Cortex of kidney (tissue), 1 donor: ENCODE data around the gene UNG.
A peak's percentile ranks its signal among the peaks of the same experiment; 100 is the strongest.
"Not testable (repeated sequence)": the region's sequence is repeated elsewhere in the genome, so short reads cannot be mapped to it uniquely, and the experiment has no call there.

Experiments used
- DNase-seq: peaks from one replicate; lab custom pipeline; 2025; lab: John Stamatoyannopoulos, UW

UNG gene

GRCh38 chr12:109121346-109121880 is 24.0 kb downstream of the UNG start:
- no peak for DNase-seq

DNA sequence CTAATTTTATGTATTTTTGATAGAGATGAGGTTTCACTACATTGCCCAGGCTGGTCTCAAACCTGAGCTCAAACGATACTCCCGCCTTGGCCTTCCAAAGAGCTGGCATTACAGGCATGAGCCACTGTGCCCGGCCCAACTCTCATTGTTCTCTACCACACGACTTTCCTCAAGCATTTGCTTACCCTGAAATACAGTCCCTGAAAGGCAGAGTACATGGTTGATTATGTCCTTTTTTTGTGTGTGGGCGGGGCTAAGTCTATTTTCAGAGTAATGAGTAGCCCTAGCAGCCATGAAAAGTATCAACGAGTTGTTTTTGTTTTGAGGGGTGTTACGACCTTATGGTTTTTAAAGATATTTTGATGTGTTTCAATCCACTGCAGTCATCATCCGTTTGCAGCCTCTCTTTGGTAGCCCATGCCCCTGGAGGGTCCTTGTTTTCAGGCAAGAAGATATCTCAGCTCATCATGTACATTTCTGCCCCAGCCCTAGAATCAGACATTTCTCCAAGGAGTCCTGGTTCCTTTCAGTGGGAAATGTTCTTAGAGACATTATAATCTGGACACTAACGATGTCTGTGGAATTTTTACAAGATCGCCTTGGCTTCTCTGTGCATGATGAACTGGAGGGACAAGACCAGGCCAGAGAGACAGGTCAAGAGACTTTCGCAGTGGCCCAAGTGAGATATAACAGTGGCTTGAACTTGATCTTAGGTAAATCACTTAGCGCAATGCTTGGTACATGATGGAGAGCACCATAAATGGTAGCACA is 27.7 kb downstream of the UNG start:
- DNase-seq = no peak

DNA sequence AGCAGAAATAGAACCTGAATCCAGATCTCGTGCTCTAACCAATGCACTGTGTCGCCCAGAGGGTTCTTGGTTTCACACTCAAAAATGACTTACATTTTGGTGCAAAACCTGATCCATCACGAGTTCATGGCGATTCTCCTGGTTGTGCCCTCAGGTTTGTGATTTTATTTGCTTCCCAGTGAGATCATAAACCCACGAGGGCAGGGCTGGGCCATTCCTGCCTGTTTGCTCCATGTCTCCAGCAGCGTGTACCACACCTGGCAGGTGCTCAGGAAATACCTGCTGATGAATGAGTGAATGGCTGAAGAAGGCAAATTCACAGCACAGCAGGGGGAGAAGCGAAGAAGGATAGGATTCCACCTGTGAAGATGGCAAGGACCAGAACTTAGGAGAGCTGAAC is 28.4 kb downstream of the UNG start:
- no peak for DNase-seq

- no peak for DNase-seq
These were observed 29.4 kb downstream of the UNG start for GRCh38 chr12:109126784-109127183.

GRCh38 chr12:109127533-109128242 is 30.3 kb downstream of the UNG start:
- no peak for DNase-seq

GRCh38 chr12:109130297-109131153 is 33.1 kb downstream of the UNG start:
- no peak for DNase-seq

DNA sequence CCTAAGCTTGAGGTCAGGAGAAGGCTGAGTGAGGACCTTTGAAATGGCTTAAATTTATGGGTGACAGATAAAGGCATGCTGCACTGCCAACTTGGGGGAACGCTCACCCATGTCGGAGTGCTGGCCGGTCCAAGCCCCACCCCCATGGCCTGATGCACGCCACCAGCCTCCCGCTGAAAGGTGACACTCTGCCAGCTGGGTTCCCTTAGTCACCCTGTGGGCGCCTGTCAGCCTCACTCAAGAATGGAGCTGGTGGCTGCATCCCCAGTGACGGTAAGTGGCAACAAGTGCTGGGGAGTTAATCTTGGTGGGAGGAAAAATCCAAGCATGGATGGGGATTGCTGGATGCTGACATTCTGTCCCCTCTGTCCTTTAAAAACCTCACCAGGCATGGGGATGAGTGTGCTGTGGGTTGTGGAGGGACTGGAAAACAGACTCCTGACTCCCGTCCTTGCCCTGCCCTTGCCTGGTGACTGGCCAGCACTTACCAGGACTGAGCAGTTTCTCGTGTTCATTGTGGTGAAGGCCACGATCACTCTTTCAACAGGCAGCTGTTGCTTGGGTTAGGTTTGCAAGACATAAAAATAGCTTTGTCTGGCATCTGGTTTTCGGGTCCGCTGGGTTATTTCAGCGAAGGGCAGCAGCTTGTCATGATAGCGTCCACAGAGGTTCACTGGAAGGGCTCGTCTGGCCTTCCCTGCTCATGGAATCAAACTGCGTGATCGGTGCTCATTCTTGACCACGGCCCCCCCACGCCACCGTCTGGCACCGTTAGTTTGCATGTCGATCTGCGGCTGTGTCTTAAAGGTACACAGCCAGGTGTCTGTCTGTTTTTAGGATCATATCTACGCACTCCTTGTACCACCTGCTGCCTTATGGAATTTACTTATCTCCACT is 34.0 kb downstream of the UNG start:
- no peak for DNase-seq

DNA sequence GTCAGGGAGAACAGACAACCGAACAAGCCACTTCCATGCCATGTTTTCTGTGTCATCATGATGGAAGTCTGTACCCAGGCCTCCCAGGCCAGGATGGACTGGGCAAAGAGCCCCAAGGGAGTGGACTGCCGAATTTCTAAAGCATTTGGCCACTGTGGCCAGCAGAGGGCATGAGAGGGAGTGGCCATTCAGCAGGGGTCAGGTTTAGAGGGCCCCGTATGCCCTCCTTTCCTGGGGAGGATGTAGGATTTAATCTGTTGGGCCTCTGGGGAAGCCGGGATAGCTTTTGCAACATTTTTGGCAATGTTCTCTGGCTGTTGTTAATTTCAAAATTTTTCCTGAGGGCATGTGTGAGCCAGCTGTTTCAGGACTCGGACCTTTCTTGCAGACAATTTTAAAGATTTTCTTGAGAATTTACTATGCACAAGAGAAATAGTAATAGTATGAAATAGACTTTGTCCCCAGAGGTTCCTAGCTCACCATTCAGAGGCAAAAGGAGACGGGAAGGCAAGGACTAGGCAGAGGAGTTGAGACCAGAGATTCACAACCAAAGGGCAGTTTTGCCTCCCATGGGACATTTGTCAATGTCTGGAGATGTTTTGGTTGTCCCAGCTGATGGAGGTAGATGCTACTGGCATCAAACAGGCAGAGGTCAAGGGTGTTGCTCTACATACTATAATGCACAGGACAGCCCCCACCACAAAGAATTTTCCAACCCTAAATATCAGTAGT is 37.0 kb downstream of the UNG start:
- no peak for DNase-seq

- no peak for DNase-seq
These were observed 39.7 kb downstream of the UNG start for GRCh38 chr12:109137055-109137454.

GRCh38 chr12:109139360-109139759 is 42.0 kb downstream of the UNG start:
- DNase-seq = no peak

DNA sequence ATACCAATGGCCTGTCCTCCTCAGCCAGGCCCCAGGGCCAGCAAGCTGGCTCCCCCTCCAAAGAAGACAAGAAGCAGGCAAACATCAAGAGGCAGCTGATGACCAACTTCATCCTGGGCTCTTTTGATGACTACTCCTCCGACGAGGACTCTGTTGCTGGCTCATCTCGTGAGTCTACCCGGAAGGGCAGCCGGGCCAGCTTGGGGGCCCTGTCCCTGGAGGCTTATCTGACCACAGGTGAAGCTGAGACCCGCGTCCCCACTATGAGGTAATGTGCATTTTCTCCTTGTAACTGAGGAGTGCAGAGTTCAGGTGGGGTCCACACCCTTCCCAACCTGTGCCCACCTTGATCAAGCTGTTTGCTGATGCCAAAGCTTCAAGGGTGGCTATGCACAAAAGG is 42.4 kb downstream of the UNG start:
- no peak for DNase-seq

GRCh38 chr12:109140560-109140959 is 43.2 kb downstream of the UNG start:
- no peak for DNase-seq

DNA sequence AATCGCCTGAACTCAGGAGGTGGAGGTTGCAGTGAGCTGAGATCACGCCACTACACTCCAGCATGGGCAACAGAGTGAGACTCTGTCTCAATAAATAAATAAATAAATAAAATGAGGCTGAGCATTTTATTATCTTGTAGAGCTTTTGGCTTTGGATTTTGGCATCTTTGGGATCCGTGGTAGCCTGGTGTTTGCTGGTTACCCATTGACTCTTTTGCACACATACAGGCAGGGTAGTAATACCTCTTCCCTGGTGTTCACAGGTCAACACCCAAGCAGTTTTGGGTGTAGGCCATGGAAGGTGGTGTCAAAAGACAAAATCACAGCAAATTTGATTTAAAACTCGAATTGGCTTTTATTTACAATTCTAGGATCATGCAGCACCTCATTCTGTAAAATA is 46.8 kb downstream of the UNG start:
- DNase-seq = no peak

DNA sequence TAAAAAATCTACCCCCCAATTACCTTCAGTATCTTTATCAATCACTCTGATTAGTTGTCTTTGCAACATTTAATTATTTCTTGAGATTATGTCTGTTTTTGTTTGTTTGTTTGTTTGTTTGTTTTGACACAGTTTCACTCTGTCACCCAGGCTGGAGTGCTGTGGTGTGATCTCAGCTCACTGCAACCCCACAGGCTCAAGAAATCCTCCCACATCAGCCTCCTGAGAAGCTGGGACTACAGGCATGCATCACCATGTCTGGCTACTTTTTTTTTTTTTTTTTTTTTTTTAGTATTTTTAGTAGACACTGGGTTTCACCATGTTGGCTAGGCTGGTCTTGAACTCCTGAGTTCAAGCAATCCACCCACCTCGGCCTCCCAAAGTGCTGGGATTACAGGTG is 49.7 kb downstream of the UNG start:
- not testable (repeated sequence) for DNase-seq

GRCh38 chr12:109147954-109148353 is 50.6 kb downstream of the UNG start:
- no peak for DNase-seq

DNA sequence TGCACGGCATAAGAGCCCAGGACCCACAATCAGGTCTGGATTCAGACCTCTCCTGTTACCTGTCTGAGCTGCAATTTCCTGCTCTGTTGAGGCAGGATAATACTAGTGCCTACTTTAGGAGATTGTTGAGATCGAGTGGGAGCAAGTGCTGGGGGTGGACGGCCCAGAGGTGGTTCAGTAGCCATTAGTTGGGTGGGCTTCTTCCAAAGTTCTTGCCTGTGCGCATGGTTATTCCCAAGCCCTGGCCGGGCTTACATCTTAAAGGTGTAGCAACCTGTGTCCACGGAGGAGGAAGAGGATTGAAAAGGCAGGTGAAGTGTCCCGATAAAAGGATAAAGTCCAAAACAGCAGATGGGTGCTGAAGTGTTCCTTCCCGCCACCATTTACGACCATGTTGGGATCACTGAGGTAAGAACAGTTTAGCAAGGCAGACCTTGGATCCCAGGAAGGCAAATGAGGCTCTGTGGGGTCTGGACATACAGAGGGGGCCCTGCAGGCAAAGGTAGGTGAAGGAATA is 52.8 kb downstream of the UNG start:
- no peak for DNase-seq

DNA sequence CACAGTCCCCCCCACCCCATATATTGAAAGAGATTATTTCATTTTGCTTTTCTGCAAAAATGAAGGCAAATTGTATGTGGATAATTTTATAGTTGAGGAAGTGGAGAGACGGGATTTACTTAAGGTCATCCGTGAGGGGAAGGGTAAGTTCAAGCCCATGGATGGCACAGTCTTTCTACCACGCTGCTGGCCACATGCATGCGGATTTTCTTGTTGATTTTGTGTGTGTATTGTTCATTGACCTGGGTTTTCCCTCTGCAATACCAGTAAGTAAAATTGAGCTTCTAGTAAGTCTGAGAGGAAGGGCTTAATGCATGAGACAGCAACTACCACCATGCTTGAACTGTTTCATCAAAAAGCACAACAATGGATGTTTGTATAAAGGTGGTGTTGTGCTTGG is 54.1 kb downstream of the UNG start:
- no peak for DNase-seq

DNA sequence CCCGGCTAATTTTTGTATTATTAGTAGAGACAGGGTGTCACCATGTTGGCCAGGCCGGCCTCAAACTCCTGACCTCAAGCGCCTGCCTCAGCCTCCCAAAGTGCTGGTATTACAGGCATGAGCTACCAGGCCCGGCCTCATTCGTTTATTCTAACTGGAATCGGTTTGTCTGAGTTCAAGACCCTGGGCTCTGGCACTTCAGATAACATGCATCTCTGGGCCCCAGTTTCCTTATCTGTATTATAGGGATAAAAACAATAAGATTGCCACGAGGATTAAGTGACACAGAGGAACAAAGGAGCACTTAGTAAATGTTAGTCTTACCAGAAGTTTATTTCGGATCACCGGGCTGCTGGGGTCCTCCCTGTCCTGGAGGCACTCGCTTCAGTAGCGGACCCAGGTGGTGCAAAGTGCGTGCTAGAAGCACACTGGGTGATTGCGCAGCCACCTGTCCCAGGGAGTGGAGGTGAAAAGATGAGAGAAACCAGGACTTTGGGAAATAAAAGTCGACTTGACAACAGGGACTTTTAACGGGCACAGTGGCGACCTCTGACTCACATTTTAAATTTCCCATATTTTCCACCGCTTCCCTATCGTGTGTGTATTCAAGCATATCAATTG is 56.5 kb downstream of the UNG start:
- no peak for DNase-seq

DNA sequence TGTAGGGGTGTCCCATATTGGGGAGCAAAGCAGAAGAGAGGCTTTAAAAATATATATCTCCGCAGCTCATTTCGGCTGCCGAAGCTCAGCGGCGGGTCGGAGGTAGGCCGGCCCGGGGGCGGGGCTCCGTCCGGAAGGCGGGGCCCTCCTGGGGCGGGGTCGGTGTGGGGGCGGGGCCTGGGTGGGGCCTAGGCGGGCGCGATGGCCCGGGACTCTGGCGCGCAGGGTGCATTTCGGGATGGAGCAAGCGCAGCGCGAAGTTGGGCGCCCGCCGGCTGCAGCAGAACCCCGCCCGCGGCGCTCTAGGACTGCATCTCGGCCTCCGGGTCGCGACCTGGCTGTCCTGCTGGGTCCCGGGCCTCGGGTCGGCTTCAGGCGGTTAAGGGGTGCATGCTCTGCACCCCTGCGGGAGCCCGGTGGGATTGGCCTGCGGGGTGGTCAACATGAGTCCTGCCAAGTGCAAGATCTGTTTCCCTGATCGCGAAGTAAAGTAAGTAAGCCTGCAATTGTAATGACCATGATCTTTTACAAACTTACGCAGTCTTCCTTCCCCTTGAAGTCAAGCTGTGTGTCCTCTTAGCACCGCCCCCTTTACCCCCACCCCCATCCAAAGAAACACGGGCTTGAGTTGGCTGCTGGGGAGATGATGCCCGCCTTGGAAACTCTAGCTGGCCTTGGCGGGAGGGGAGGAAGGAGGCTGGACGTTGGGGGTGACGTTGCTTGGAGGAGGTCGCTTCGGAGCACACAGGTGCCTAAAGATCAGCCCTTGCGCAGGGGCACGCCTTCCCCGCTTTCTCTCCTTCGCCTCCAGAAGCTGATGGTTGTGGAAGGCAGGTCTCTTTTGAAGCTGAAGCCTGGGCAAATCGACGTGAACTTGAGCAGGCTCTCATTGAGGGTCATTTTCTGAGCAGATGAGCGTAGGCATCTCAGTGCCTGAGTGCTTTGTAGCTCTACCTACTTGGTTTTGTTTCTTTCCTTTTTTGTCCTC is 57.3 kb downstream of the UNG start:
- peak; percentile 82 for DNase-seq
